ENCODE results near the gene ZFR2.

Gene ZFR2

DNA sequence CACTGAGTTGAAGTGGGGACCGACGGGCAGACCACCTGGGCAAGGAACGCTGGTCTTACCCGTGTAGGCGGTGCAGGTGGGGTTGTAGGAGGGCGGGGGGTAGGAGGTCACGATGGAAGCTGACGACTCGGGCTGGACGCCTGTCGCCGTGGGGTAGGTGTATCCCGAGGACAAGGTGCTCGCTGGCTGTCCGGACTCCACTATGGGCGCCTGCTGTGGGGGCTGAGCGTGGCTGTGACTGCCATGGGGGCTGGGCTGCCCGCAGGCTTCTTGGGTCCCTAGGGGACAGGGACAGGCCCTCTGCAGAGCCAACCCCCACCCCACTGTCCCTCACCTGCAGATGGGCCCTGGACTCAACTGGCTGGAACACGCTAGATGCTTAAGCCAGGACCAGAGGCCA is 37.2 kb downstream of the ZFR2 start:
- no peak for DNase-seq (ENCODE audit: low read depth)
- TF ChIP-seq, protein P1, sequence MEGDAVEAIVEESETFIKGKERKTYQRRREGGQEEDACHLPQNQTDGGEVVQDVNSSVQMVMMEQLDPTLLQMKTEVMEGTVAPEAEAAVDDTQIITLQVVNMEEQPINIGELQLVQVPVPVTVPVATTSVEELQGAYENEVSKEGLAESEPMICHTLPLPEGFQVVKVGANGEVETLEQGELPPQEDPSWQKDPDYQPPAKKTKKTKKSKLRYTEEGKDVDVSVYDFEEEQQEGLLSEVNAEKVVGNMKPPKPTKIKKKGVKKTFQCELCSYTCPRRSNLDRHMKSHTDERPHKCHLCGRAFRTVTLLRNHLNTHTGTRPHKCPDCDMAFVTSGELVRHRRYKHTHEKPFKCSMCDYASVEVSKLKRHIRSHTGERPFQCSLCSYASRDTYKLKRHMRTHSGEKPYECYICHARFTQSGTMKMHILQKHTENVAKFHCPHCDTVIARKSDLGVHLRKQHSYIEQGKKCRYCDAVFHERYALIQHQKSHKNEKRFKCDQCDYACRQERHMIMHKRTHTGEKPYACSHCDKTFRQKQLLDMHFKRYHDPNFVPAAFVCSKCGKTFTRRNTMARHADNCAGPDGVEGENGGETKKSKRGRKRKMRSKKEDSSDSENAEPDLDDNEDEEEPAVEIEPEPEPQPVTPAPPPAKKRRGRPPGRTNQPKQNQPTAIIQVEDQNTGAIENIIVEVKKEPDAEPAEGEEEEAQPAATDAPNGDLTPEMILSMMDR (conservative IDR thresholded peaks at IDR 0.05; ENCODE audit: low read depth, low read length) = no peak

DNA sequence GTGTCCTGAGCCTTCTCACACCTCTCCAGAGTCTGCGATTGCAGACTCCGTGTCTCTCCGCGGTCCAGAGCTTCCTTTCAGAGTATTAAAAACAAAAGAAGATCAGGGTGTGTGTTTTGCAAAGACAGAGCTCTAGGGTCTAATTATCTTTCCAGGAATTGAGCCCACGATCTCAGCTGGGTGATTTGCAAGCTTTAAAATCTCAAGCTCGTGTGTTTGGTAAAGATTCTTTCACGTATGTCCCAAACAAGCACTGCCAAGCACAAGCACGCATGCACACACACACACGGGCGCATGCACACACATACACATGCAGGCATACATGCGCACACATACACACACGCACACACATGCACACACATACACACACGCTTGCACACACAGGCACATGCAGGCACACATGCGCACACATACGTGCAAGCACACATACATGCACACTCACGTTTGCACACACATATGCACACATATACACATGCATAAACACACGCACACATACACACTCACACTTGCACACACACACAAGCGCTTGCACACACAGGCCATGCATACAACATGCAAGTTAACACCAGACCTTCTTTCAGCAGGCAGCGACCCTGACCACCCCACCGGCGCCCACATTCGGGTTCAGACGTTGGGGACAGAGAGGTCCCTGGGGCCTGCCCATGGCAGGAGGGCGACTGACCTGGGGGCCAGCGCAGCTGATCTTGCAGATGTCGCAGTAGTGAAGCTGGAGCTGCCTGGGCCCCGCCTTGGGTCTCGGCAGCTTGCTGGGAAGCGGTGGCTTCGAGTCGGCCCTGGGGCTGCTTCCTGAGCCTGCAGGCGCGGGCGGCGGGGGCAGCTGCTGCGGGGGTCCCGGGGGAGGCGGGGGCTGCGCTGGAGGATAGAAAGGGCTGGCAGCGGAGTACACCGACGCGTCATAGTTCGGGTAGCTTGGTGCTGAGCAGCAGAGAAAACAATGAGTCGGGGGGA is 37.9 kb downstream of the ZFR2 start:
- TF ChIP-seq, protein P1 (conservative IDR thresholded peaks at IDR 0.05; ENCODE audit: low read depth, low read length) = no peak
- no peak overlapping the region for H3K4me3 ChIP-seq (ENCODE audit: low read depth, low read length)
- no peak for DNase-seq (ENCODE audit: low read depth)

More for the DNA sequence above, 37.2 kb downstream of the ZFR2 start:
- H3K4me3 ChIP-seq (ENCODE audit: low read depth, low read length) = no peak overlapping the region

DNA sequence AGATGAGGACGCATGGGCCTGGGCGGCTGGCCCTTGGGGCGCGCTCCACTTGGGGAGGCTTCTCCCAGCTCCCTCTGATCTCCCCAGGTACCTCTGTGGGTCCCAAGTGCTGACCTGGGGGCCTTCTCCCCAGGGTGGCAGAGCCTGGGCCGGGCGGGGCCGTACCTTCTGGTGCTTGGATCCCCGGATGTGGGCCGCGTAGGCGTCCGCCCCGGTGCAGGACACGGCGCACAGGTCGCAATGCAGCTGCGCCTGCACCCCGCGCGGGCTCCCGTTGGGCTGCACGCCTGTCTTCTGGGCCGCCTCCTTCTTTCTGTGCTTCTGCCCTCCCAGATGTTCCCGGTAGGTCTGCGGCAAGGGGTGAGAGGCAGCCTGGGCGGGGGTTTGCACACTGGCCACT is 41.5 kb downstream of the ZFR2 start:
- DNase-seq (ENCODE audit: low read depth) = no peak
- TF ChIP-seq, protein P1 (conservative IDR thresholded peaks at IDR 0.05; ENCODE audit: low read depth, low read length) = no peak
- no peak overlapping the region for H3K4me3 ChIP-seq (ENCODE audit: low read depth, low read length)

DNA sequence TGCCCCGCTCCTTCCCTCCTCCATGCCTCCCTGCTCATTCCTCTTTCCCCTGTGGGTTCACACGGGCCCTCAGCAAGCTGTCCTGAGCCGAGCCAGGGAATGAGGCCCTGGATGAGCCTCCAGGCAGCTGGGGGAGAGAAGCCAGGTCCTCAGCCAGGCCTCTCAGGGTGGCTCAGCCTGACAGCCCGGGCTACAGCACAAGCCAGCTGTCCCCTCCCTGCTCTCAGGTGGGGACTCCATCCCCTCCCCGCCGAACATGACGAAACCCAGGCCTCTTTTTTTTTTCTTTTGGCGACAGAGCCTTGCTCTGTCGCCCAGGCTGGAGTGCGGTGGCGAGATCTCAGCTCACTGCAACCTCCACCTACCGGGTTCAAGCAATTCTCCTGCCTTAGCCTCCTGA is 42.7 kb downstream of the ZFR2 start:
- DNase-seq (ENCODE audit: low read depth) = no peak
- H3K4me3 ChIP-seq (ENCODE audit: low read depth, low read length) = no peak overlapping the region
- TF ChIP-seq, protein P1 (conservative IDR thresholded peaks at IDR 0.05; ENCODE audit: low read depth, low read length) = no peak

DNA sequence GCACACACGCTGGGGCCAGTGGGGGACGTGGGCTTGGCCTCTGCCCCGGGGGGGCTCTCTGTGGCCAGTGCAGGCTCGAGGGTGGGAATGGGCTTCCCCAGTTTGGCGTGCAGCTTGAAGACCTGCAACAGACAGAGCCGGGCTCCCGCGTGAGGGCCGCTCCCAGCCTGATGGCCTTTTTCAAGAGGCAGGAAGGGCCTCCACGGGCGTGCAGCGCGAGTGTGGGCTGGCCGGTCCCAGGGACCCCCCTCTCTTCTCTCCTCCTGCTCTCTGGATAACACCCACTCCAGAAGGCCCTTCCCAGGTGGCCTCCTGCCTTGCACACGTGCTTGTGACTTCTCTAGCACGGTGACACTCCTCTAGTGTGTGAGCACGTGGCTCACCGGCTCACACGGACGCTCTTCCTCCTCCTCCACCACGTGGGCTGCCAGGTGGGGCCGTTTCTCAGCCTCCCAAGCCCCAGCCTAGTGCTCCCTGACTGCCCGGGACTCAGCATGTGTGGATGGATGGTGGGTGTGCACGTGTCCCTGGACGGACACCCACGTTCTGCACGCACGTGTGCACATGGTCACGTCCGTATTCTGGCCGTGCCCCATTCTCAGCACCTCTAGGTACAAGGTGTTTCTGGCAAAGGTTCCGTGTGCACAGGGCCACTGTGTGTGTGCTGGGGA is 43.4 kb downstream of the ZFR2 start:
- H3K4me3 ChIP-seq (ENCODE audit: low read depth, low read length) = no peak overlapping the region
- TF ChIP-seq, protein P1 (conservative IDR thresholded peaks at IDR 0.05; ENCODE audit: low read depth, low read length) = no peak
- DNase-seq (ENCODE audit: low read depth) = no peak

DNA sequence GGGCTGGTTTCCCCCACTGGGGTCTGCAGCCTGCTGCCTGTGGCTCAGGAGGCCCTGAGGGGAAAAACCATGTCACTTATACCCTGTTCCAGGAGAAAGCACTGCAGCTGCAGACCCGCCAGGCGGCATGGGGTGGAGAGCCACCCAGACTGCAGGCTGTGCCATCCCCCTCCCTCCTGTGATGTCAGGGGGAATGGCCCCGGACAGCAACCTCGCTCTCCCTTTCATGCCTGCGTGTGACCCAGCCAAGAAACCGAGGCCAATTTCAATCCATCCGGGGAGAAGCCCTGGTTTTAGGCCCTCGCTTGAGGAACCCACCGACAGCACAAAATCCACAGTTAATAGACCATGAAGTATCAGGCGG is 45.5 kb downstream of the ZFR2 start:
- DNase-seq (ENCODE audit: low read depth) = no peak
- TF ChIP-seq, protein P1 (conservative IDR thresholded peaks at IDR 0.05; ENCODE audit: low read depth, low read length) = no peak
- no peak overlapping the region for H3K4me3 ChIP-seq (ENCODE audit: low read depth, low read length)
